ENCODE measurements around the gene MKKS. TPM values are rescaled to one million over a fixed set of nuclear protein-coding genes. Genes with fewer than 3 reads are reported as not detected.

Gene MKKS
- total and polyA plus RNA-seq, 2 experiments from 2014 or later = 15.0 to 17.4 TPM

DNA sequence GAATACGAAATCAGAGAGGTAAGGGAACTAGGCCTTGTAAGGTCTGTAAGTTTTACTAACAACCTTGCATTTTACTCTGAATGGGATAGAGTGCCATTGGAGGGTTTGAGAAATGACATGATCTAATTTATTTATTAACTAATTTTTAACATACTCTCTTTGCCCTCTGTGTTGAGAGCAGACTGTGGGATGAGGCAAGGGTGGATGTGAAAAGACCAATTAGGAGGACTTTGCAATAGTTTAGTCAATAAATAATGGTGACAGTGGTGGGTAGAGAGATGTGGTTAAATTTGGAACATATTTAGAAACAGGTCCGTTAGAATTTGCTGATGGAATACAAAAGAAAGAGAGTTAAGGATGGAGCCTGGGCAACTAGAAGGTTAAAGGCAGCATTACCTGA lies 60.0 kb downstream of the MKKS start:
- H3K4me3 ChIP-seq = no peak overlapping the region
- no peaks in the 10 kb centered on the region for H3K79me2 ChIP-seq
- H3K36me3 ChIP-seq (replicated peaks; ENCODE audit: insufficient read depth, low read depth) = no peaks in the 10 kb centered on the region
- no peaks in the 10 kb centered on the region for H3K9me2 ChIP-seq (replicated peaks; ENCODE audit: insufficient read depth)
- H3K9me3 ChIP-seq (ENCODE audit: low read depth) = no peaks in the 10 kb centered on the region
- no peaks in the 10 kb centered on the region for H3K27me3 ChIP-seq
- DNase-seq (ENCODE audit: low spot score) = no peak
- TF ChIP-seq EZH2 (IDR thresholded peaks at IDR 0.05; ENCODE audit: borderline replicate concordance) = no peak
- WGBS (ENCODE audit: low lambda C conversion rate, missing lambda C conversion rate) = 95% methylated on average over 2 of the region's 2 CpGs
- no peak overlapping the region for H2AFZ ChIP-seq
- no peak overlapping the region for H3K4me2 ChIP-seq
- H3K4me1 ChIP-seq (ENCODE audit: insufficient read depth) = peaks cover 3% of the 10 kb centered on the region
- no peaks in the 10 kb centered on the region for H4K20me1 ChIP-seq (ENCODE audit: insufficient read depth, poor library complexity, severe bottlenecking)
- H3K27ac ChIP-seq = no peak overlapping the region

- no peaks in the 10 kb centered on the region for H3K36me3 ChIP-seq (replicated peaks; ENCODE audit: insufficient read depth, low read depth)
- H3K4me2 ChIP-seq = no peak overlapping the region
- DNase-seq (ENCODE audit: low spot score) = no peak
- TF ChIP-seq EZH2 (IDR thresholded peaks at IDR 0.05; ENCODE audit: borderline replicate concordance) = no peak
- TF ChIP-seq, protein P1, sequence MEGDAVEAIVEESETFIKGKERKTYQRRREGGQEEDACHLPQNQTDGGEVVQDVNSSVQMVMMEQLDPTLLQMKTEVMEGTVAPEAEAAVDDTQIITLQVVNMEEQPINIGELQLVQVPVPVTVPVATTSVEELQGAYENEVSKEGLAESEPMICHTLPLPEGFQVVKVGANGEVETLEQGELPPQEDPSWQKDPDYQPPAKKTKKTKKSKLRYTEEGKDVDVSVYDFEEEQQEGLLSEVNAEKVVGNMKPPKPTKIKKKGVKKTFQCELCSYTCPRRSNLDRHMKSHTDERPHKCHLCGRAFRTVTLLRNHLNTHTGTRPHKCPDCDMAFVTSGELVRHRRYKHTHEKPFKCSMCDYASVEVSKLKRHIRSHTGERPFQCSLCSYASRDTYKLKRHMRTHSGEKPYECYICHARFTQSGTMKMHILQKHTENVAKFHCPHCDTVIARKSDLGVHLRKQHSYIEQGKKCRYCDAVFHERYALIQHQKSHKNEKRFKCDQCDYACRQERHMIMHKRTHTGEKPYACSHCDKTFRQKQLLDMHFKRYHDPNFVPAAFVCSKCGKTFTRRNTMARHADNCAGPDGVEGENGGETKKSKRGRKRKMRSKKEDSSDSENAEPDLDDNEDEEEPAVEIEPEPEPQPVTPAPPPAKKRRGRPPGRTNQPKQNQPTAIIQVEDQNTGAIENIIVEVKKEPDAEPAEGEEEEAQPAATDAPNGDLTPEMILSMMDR (IDR thresholded peaks at IDR 0.05; ENCODE audit: poor library complexity) = no peak
- TF ChIP-seq EZH2phosphoT487 (IDR thresholded peaks at IDR 0.05; ENCODE audit: low read depth, severe bottlenecking, unreplicated experiment) = no peak
- no peaks in the 10 kb centered on the region for H4K20me1 ChIP-seq (ENCODE audit: insufficient read depth, poor library complexity, severe bottlenecking)
- H3K4me3 ChIP-seq = no peak overlapping the region
- H3K9me2 ChIP-seq (replicated peaks; ENCODE audit: insufficient read depth) = no peaks in the 10 kb centered on the region
- no peak overlapping the region for H2AFZ ChIP-seq
- H3K27me3 ChIP-seq = no peaks in the 10 kb centered on the region
- no peaks in the 10 kb centered on the region for H3K79me2 ChIP-seq
- no peaks in the 10 kb centered on the region for H3K9me3 ChIP-seq (ENCODE audit: low read depth)
- H3K27ac ChIP-seq = no peak overlapping the region
- peaks cover 13% of the 10 kb centered on the region for H3K4me1 ChIP-seq (ENCODE audit: insufficient read depth)
Measured at GRCh38 chr20:10371467-10371866, 62.6 kb downstream of the MKKS start.

- Histone ChIP-seq H2AFZ (no peak overlapping the region), H3K9me3 (ENCODE audit: low read depth) (no peaks in the 10 kb centered on the region), H3K4me2 (peak overlapping the region; percentile 33), H3K4me3 (no peak overlapping the region), H3K36me3 (replicated peaks; ENCODE audit: insufficient read depth, low read depth) (no peaks in the 10 kb centered on the region), H3K27ac (no peak overlapping the region), H3K9me2 (replicated peaks; ENCODE audit: insufficient read depth) (no peaks in the 10 kb centered on the region), H3K27me3 (no peaks in the 10 kb centered on the region), H3K79me2 (no peaks in the 10 kb centered on the region), H4K20me1 (ENCODE audit: insufficient read depth, poor library complexity, severe bottlenecking) (no peaks in the 10 kb centered on the region), H3K4me1 (ENCODE audit: insufficient read depth) (peaks cover 13% of the 10 kb centered on the region)
- DNase-seq (ENCODE audit: low spot score) = no peak
- 66% methylated on average over 8 of the region's 8 CpGs for WGBS (ENCODE audit: low lambda C conversion rate, missing lambda C conversion rate)
- no peak for TF ChIP-seq EZH2phosphoT487 (IDR thresholded peaks at IDR 0.05; ENCODE audit: low read depth, severe bottlenecking, unreplicated experiment)
Measured at GRCh38 chr20:10370091-10370887, 63.7 kb downstream of the MKKS start.

GRCh38 chr20:10369723-10370090 lies 64.3 kb downstream of the MKKS start:
- Histone ChIP-seq H3K9me2 (replicated peaks; ENCODE audit: insufficient read depth) (no peaks in the 10 kb centered on the region), H3K36me3 (replicated peaks; ENCODE audit: insufficient read depth, low read depth) (no peaks in the 10 kb centered on the region), H3K4me3 (no peak overlapping the region), H3K79me2 (no peaks in the 10 kb centered on the region), H3K4me1 (ENCODE audit: insufficient read depth) (peaks cover 13% of the 10 kb centered on the region), H3K4me2 (peak overlapping the region; percentile 27), H2AFZ (no peak overlapping the region), H4K20me1 (ENCODE audit: insufficient read depth, poor library complexity, severe bottlenecking) (no peaks in the 10 kb centered on the region), H3K27me3 (no peaks in the 10 kb centered on the region), H3K27ac (no peak overlapping the region), H3K9me3 (ENCODE audit: low read depth) (no peaks in the 10 kb centered on the region)
- 70% methylated on average over 4 of the region's 4 CpGs for WGBS (ENCODE audit: low lambda C conversion rate, missing lambda C conversion rate)
- peak; percentile 17 for DNase-seq (ENCODE audit: low spot score)
- no peak for TF ChIP-seq EZH2 (IDR thresholded peaks at IDR 0.05; ENCODE audit: borderline replicate concordance)
- TF ChIP-seq, protein P1 (IDR thresholded peaks at IDR 0.05; ENCODE audit: poor library complexity) = no peak
- TF ChIP-seq EZH2phosphoT487 (IDR thresholded peaks at IDR 0.05; ENCODE audit: low read depth, severe bottlenecking, unreplicated experiment) = no peak

Data from hepatocyte (in vitro differentiated cells).